Activated CD4-positive, alpha-beta T cell treated with anti-CD3 and anti-CD28 coated beads, Interleukin-2, Interleukin-4, amounts not matched to agents 100 ng/mL and 50 ng/mL, durations not matched to agents 16 hours and 8 hours (primary cell): ENCODE results near the gene MLLT3.
A peak's percentile ranks its signal among the peaks of the same experiment; 100 is the strongest.

ENCODE experiments used
- DNase-seq: peaks from one replicate; pipeline ENCODE4 v3.0.0-alpha.2; 2020; ENCODE audit warnings: low spot score

The MLLT3 gene

GRCh38 chr9:20624201-20625002, 2.1 kb upstream of the MLLT3 start:
- peak; percentile 61 for DNase-seq

- DNase-seq: no peak
Measured at GRCh38 chr9:20623748-20624124, 1.4 kb upstream of the MLLT3 start.

- DNase-seq: peak; percentile 53
Measured at GRCh38 chr9:20623021-20623747, 885 bp upstream of the MLLT3 start.

- DNase-seq: peak; percentile 46
Measured at GRCh38 chr9:20621471-20622329, 599 bp downstream of the MLLT3 start.

- DNase-seq: peak; percentile 29
Measured at GRCh38 chr9:20620650-20621470, 1.4 kb downstream of the MLLT3 start.

GRCh38 chr9:20619487-20620200, 2.7 kb downstream of the MLLT3 start:
- DNase-seq: no peak

- DNase-seq: no peak
Measured at GRCh38 chr9:20618361-20618802, 3.9 kb downstream of the MLLT3 start.

- DNase-seq: no peak
Measured at GRCh38 chr9:20616808-20617207, 5.5 kb downstream of the MLLT3 start.

GRCh38 chr9:20614602-20615216, 7.6 kb downstream of the MLLT3 start:
- DNase-seq: no peak

- DNase-seq: no peak
Measured at GRCh38 chr9:20611691-20612287, 10.5 kb downstream of the MLLT3 start.

- DNase-seq: no peak
Measured at GRCh38 chr9:20610591-20610990, 11.7 kb downstream of the MLLT3 start.

- DNase-seq: no peak
Measured at GRCh38 chr9:20608582-20608981, 13.7 kb downstream of the MLLT3 start.

- DNase-seq: no peak
Measured at GRCh38 chr9:20606652-20607051, 15.6 kb downstream of the MLLT3 start.

GRCh38 chr9:20604562-20604961, 17.7 kb downstream of the MLLT3 start:
- DNase-seq: peak; percentile 40

- no peak for DNase-seq
Measured at GRCh38 chr9:20603524-20604268, 18.6 kb downstream of the MLLT3 start.

- DNase-seq: no peak
Measured at GRCh38 chr9:20601292-20601691, 21.0 kb downstream of the MLLT3 start.

GRCh38 chr9:20599195-20599594, 23.1 kb downstream of the MLLT3 start:
- no peak for DNase-seq

GRCh38 chr9:20598367-20598766, 23.9 kb downstream of the MLLT3 start:
- no peak for DNase-seq

- no peak for DNase-seq
Measured at GRCh38 chr9:20597862-20598261, 24.4 kb downstream of the MLLT3 start.
